DND-41 (cell line): ENCODE results near the gene TAS2R31.

Experiments
- EZH2 ChIP-seq: IDR thresholded peaks from 3 replicates; pipeline ENCODE4 v1.6.1; 2012; ENCODE audit warnings: borderline replicate concordance, low read depth, mild to moderate bottlenecking, moderate library complexity, low read length, inconsistent platforms; ENCODE audit not compliant: severe bottlenecking
- TF ChIP-seq, protein P1 (sequence below): IDR thresholded peaks from 2 replicates; pipeline ENCODE4 v1.5.1; 2012; ENCODE audit warnings: borderline replicate concordance, low read length, moderate library complexity, mild to moderate bottlenecking; ENCODE audit not compliant: poor library complexity, severe bottlenecking; ENCODE audit errors: extremely low read depth

DNA sequence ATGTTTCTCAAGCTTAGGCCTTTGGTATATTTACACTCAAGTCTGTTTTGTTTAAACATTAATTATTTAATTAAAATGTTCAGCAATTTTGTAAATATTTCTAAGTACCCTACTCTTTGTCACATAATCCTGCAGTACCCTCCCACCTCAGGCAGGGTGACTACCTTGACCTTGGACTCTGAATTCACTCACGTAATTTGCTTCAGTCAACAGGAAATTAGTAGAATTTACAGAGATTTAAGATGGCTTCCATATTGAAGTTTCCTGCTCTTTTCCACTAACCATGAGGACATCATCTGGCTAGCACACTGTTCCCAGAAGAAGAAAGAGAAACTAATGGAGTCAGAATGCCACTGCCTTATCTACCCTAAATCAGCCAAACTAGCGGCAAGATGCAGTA, 7.8 kb downstream of the TAS2R31 start:
- TF ChIP-seq, protein P1, sequence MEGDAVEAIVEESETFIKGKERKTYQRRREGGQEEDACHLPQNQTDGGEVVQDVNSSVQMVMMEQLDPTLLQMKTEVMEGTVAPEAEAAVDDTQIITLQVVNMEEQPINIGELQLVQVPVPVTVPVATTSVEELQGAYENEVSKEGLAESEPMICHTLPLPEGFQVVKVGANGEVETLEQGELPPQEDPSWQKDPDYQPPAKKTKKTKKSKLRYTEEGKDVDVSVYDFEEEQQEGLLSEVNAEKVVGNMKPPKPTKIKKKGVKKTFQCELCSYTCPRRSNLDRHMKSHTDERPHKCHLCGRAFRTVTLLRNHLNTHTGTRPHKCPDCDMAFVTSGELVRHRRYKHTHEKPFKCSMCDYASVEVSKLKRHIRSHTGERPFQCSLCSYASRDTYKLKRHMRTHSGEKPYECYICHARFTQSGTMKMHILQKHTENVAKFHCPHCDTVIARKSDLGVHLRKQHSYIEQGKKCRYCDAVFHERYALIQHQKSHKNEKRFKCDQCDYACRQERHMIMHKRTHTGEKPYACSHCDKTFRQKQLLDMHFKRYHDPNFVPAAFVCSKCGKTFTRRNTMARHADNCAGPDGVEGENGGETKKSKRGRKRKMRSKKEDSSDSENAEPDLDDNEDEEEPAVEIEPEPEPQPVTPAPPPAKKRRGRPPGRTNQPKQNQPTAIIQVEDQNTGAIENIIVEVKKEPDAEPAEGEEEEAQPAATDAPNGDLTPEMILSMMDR: no peak
- TF ChIP-seq EZH2: no peak
